ENCODE measurements around the gene TEX29.

DNA sequence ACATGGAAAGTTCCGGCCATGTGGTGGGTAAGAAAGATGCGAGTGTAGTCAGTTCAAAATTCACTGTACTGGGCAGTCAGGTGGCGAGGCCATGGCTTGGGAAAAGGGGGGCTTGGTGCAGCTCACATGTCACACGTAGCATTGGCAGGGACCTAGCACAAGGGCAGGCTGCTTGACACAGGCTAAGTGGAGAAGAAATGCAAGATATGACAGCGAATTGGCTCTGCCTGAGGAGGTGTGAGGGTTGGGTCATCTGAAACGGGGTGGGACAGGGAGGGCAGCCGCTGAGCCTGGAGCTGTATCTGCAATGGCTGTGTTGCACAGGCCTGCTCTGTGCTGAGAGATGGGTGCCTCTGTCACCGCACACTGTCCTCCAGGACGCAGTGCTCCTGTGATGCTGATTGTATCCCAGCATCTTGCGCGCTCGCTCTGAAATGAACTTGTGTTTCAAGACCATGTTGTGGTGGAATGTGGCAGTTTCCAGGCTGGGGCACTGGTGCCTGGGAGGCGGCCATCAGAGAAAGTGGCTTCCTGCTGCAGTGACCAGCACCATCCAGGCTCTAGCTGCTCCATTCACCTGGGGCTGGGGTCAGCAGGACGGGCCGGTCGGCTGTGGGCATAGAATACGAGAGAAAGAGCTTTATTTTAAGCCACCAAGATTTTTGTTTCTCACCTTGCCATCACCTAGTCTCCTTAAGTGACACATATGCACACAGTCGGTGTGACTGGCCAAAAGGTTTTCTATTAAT, 70.3 kb downstream of the TEX29 start:
- TF ChIP-seq, protein P1, sequence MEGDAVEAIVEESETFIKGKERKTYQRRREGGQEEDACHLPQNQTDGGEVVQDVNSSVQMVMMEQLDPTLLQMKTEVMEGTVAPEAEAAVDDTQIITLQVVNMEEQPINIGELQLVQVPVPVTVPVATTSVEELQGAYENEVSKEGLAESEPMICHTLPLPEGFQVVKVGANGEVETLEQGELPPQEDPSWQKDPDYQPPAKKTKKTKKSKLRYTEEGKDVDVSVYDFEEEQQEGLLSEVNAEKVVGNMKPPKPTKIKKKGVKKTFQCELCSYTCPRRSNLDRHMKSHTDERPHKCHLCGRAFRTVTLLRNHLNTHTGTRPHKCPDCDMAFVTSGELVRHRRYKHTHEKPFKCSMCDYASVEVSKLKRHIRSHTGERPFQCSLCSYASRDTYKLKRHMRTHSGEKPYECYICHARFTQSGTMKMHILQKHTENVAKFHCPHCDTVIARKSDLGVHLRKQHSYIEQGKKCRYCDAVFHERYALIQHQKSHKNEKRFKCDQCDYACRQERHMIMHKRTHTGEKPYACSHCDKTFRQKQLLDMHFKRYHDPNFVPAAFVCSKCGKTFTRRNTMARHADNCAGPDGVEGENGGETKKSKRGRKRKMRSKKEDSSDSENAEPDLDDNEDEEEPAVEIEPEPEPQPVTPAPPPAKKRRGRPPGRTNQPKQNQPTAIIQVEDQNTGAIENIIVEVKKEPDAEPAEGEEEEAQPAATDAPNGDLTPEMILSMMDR (IDR thresholded peaks at IDR 0.05) = no peak
- no peak for TF ChIP-seq FOXM1 (IDR thresholded peaks at IDR 0.05; ENCODE audit: low read depth)
- TF ChIP-seq EZH2phosphoT487 (IDR thresholded peaks at IDR 0.05; ENCODE audit: borderline replicate concordance, low read depth) = no peak
- no peak for TF ChIP-seq TAF1 (IDR thresholded peaks at IDR 0.05; ENCODE audit: borderline replicate concordance, low read depth, low read length)
- TF ChIP-seq, protein P2, sequence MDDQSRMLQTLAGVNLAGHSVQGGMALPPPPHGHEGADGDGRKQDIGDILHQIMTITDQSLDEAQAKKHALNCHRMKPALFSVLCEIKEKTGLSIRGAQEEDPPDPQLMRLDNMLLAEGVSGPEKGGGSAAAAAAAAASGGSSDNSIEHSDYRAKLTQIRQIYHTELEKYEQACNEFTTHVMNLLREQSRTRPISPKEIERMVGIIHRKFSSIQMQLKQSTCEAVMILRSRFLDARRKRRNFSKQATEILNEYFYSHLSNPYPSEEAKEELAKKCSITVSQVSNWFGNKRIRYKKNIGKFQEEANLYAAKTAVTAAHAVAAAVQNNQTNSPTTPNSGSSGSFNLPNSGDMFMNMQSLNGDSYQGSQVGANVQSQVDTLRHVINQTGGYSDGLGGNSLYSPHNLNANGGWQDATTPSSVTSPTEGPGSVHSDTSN (IDR thresholded peaks at IDR 0.05) = no peak
- TF ChIP-seq, protein P3, sequence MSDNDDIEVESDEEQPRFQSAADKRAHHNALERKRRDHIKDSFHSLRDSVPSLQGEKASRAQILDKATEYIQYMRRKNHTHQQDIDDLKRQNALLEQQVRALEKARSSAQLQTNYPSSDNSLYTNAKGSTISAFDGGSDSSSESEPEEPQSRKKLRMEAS (IDR thresholded peaks at IDR 0.05; ENCODE audit: low read depth) = no peak
- TF ChIP-seq, protein P4, sequence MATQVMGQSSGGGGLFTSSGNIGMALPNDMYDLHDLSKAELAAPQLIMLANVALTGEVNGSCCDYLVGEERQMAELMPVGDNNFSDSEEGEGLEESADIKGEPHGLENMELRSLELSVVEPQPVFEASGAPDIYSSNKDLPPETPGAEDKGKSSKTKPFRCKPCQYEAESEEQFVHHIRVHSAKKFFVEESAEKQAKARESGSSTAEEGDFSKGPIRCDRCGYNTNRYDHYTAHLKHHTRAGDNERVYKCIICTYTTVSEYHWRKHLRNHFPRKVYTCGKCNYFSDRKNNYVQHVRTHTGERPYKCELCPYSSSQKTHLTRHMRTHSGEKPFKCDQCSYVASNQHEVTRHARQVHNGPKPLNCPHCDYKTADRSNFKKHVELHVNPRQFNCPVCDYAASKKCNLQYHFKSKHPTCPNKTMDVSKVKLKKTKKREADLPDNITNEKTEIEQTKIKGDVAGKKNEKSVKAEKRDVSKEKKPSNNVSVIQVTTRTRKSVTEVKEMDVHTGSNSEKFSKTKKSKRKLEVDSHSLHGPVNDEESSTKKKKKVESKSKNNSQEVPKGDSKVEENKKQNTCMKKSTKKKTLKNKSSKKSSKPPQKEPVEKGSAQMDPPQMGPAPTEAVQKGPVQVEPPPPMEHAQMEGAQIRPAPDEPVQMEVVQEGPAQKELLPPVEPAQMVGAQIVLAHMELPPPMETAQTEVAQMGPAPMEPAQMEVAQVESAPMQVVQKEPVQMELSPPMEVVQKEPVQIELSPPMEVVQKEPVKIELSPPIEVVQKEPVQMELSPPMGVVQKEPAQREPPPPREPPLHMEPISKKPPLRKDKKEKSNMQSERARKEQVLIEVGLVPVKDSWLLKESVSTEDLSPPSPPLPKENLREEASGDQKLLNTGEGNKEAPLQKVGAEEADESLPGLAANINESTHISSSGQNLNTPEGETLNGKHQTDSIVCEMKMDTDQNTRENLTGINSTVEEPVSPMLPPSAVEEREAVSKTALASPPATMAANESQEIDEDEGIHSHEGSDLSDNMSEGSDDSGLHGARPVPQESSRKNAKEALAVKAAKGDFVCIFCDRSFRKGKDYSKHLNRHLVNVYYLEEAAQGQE (IDR thresholded peaks at IDR 0.05; ENCODE audit: low read depth, low read length) = no peak
- TF ChIP-seq TCF12 (IDR thresholded peaks at IDR 0.05) = no peak
- no peak for TF ChIP-seq EP300 (IDR thresholded peaks at IDR 0.05; ENCODE audit: borderline replicate concordance in 1 of 2, low read depth in 1 of 2, low read length in 1 of 2)
- TF ChIP-seq, protein P5, sequence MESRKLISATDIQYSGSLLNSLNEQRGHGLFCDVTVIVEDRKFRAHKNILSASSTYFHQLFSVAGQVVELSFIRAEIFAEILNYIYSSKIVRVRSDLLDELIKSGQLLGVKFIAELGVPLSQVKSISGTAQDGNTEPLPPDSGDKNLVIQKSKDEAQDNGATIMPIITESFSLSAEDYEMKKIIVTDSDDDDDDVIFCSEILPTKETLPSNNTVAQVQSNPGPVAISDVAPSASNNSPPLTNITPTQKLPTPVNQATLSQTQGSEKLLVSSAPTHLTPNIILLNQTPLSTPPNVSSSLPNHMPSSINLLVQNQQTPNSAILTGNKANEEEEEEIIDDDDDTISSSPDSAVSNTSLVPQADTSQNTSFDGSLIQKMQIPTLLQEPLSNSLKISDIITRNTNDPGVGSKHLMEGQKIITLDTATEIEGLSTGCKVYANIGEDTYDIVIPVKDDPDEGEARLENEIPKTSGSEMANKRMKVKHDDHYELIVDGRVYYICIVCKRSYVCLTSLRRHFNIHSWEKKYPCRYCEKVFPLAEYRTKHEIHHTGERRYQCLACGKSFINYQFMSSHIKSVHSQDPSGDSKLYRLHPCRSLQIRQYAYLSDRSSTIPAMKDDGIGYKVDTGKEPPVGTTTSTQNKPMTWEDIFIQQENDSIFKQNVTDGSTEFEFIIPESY (IDR thresholded peaks at IDR 0.05; ENCODE audit: borderline replicate concordance, low read depth) = no peak
- TF ChIP-seq RFX5 (IDR thresholded peaks at IDR 0.05; ENCODE audit: low read length) = no peak
- TF ChIP-seq RAD21 (IDR thresholded peaks at IDR 0.05; ENCODE audit: low read length) = no peak
- TF ChIP-seq YY1 (IDR thresholded peaks at IDR 0.05; ENCODE audit: low read depth) = no peak
- TF ChIP-seq NRF1 (IDR thresholded peaks at IDR 0.05; ENCODE audit: low read depth, low read length) = no peak

All from SK-N-SH (cell line).